CD4-positive, alpha-beta T cell treated with Interleukin-4 for 4 hours (primary cell): ENCODE measurements around the gene NDUFB6.

ENCODE experiments used
- DNase-seq: peaks from one replicate; pipeline ENCODE4 v3.0.0-alpha.2; 2020

NDUFB6 gene

GRCh38 chr9:32516241-32516640 is 56.7 kb downstream of the NDUFB6 start:
- DNase-seq = no peak

DNA sequence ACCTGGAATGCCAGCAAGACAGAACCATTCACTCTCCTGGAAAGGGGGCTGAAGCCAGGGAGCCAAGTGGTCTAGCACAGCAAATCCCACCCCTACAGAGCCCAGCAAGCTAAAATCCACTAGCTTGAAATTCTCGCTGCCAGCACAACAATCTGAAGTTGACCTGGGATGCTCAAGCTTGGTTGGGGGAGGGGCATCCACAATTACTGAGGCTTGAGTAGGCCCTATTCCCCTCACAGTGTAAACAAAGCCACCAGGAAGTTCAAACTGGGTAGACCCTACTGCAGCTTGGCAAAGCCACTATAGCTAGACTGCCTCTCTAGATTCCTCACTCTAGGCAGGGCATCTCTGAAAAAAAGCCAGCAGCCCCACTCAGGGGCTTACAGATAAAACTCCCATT is 64.2 kb downstream of the NDUFB6 start:
- DNase-seq = no peak

DNA sequence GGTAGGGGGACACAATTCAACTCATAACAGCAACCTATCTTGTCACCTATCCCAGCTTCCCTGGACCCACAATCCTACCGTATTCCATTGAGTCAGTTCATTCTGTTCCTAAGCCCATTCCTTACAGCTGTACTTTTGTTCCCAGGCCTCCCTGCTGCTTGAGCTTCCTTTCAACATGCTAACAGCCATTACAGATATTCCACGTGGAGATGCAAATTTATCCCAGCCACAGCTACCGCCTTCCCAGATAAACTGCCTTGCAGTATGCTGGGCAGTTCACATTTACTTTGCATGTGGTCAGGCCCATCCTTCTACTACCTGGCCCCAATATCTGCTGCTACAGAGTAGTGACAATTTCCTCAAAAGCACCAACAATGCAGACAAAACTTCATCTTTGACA is 70.0 kb downstream of the NDUFB6 start:
- no peak for DNase-seq
